CD4-positive, alpha-beta memory T cell (primary cell): ENCODE data around the gene ZNF474. TPM values are rescaled to one million over a fixed set of nuclear protein-coding genes. Genes with fewer than 3 reads are reported as not detected.

Experiments used
- CTCF ChIA-PET: fragments of 350-600 bp; sonication (Branson Sonifier 250); formaldehyde crosslinking; loops from one replicate; lab custom pipeline; 2021; ENCODE audit warnings: inconsistent platforms; ENCODE audit not compliant: partially characterized antibody; lab: Charles Lee
- POLR2A ChIA-PET: fragments of 350-600 bp; sonication (Branson Sonifier 250); formaldehyde crosslinking; loops from one replicate; lab custom pipeline; 2021; ENCODE audit not compliant: partially characterized antibody; lab: Charles Lee
- DNase-seq, 5 donors: peaks; one replicate each; pipeline versions ENCODE4 v3.0.0 to v3.0.0-alpha.2; 2020 to 2022; ENCODE audit warnings: mixed read lengths in 1 of 5
- H3K27ac ChIP-seq: one replicate; pipeline ENCODE4 v1.7.0; 2013; ENCODE audit warnings: low read depth, low read length
- H3K27me3 ChIP-seq: 2 replicates; pipeline ENCODE4 v1.7.0; 2013; ENCODE audit warnings: mild to moderate bottlenecking, low read length, moderate library complexity; ENCODE audit not compliant: insufficient read depth
- H3K36me3 ChIP-seq: 2 replicates; pipeline ENCODE4 v1.7.0; 2013; ENCODE audit warnings: mild to moderate bottlenecking, low read length, moderate library complexity; ENCODE audit not compliant: insufficient read depth
- H3K4me1 ChIP-seq: 2 replicates; pipeline ENCODE4 v1.7.0; 2013; ENCODE audit warnings: mild to moderate bottlenecking, low read length, moderate library complexity; ENCODE audit not compliant: insufficient read depth
- H3K4me3 ChIP-seq, 2 donors: one replicate each; pipeline ENCODE4 v1.7.0; 2013; ENCODE audit warnings: low read length in 2 of 2, mild to moderate bottlenecking in 1 of 2
- H3K9me3 ChIP-seq, 2 donors: one replicate each; pipeline ENCODE4 v1.7.0; 2013; ENCODE audit warnings: low read length in 2 of 2, control low read depth in 1 of 2; ENCODE audit not compliant: control insufficient read depth in 1 of 2
- H3K27ac Mint-ChIP-seq, 7 donors: one replicate each; pipeline ENCODE4 v1.8.0; 2020 to 2021; ENCODE audit warnings: mixed read lengths in 7 of 7, mild to moderate bottlenecking in 6 of 7, inconsistent platforms in 3 of 7, moderate library complexity in 3 of 7
- H3K27me3 Mint-ChIP-seq, 2 donors: one replicate each; pipeline ENCODE4 v1.8.0; 2020 to 2021; ENCODE audit warnings: mixed read lengths in 2 of 2
- H3K36me3 Mint-ChIP-seq, 2 donors: one replicate each; pipeline ENCODE4 v1.8.0; 2020 to 2021; ENCODE audit warnings: mixed read lengths in 2 of 2, inconsistent platforms in 1 of 2, mild to moderate bottlenecking in 1 of 2
- H3K4me1 Mint-ChIP-seq, 4 donors: one replicate each; pipeline ENCODE4 v1.8.0; 2020 to 2021; ENCODE audit warnings: mixed read lengths in 4 of 4, mild to moderate bottlenecking in 1 of 4
- H3K4me3 Mint-ChIP-seq, 8 donors: one replicate each; pipeline ENCODE4 v1.8.0; 2020 to 2021; ENCODE audit warnings: mixed read lengths in 8 of 8, mild to moderate bottlenecking in 7 of 8, moderate library complexity in 6 of 8, inconsistent platforms in 3 of 8
- H3K9me3 Mint-ChIP-seq, 8 donors: one replicate each; pipeline ENCODE4 v1.8.0; 2020 to 2021; ENCODE audit warnings: mixed read lengths in 8 of 8, mild to moderate bottlenecking in 5 of 8, inconsistent platforms in 3 of 8, moderate library complexity in 1 of 8
- intact Hi-C: fragments of 100-400 bp; cut with micrococcal nuclease; formaldehyde crosslinking; loops from one replicate; pipeline ENCODE4 v1.15.1; 2023
- polyA plus RNA-seq, 2 donors: library from polyadenylated mRNA; unstranded; fragments of 300-500 nt; fragmentation: Illumina TruSeq; gene quantifications; one replicate each; pipeline ENCODE4 v1.2.3, GENCODE V29; 2021
- total RNA-seq, 2 experiments: library from RNA; stranded (reverse); gene quantifications; one replicate each; pipeline ENCODE4 v1.2.3, GENCODE V29; 2021

The ZNF474 gene
- total and polyA plus RNA-seq, 4 experiments from 2014 or later, result 0.17 to 0.30 TPM; not detected in 2

DNA sequence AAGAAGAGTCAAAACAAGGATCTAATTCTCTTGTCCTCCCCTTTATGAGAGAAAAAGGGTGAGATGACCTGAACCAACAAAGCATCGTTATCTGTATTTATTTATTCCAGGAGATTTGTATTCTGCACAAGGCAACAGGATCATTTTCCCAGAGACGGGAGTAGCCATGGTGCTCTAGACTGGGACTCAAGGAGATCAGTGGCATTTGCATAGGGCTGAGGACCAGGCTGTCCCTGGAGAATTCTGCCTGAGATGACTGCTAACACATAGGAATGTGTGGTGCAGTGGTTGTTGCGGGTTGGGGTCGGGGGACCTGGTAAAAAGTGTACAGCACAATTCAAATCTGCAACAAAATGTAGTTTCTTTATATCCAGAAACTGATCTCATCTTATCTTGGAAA, 22.3 kb upstream of the ZNF474 start:
- H3K27me3 Mint-ChIP-seq, result peaks cover under 1 to 4% of the 10 kb centered on the region in 2 donors
- no peaks in the 10 kb centered on the region for H3K27me3 ChIP-seq
- no peak overlapping the region for H3K27ac ChIP-seq
- no peaks in the 10 kb centered on the region for H3K36me3 Mint-ChIP-seq
- no peaks in the 10 kb centered on the region for H3K36me3 ChIP-seq
- no peaks in the 10 kb centered on the region for H3K9me3 ChIP-seq
- no peak overlapping the region for H3K27ac Mint-ChIP-seq
- H3K9me3 Mint-ChIP-seq, result no peaks in the 10 kb centered on the region
- intact Hi-C loops, result no loop called here
- no peaks in the 10 kb centered on the region for H3K4me1 ChIP-seq
- DNase-seq, result no peak
- H3K4me3 ChIP-seq, result no peak overlapping the region
- CTCF ChIA-PET, result no interaction called here
- POLR2A ChIA-PET, result no interaction called here
- H3K4me1 Mint-ChIP-seq, result no peaks in the 10 kb centered on the region
- H3K4me3 Mint-ChIP-seq, result no peak overlapping the region

DNA sequence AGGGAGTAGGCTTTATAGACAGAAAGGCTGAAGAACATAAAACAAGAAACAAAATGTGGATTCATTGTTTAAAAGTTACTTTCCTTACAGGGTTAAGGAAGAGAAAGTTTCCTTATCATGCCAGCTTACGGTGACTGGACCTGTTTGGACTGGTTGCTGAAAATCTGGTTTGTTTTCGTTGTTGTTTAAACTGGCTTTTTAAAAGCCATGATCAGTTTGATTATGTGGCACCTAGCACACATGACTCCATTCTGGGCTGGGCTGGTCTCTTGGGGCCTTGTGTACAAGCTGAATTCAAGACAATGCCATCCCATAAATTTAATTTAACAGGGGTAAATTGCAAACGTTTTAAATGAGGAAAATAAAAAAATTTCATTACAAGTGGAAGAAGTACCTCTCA, 18.4 kb upstream of the ZNF474 start:
- Histone ChIP-seq H3K9me3 (no peaks in the 10 kb centered on the region), H3K4me1 (no peaks in the 10 kb centered on the region), H3K27me3 (no peaks in the 10 kb centered on the region), H3K4me3 (no peak overlapping the region), H3K36me3 (no peaks in the 10 kb centered on the region), H3K27ac (no peak overlapping the region)
- H3K27me3 Mint-ChIP-seq, result peaks cover 2 to 4% of the 10 kb centered on the region in 2 donors
- peak overlapping the region in 1 of 7 donors; percentile 37 for H3K27ac Mint-ChIP-seq
- ChIA-PET POLR2A (no interaction called here), CTCF (no interaction called here)
- DNase-seq, result no peak
- intact Hi-C loops, result no loop called here
- no peak overlapping the region for H3K4me3 Mint-ChIP-seq
- H3K9me3 Mint-ChIP-seq, result no peaks in the 10 kb centered on the region
- H3K36me3 Mint-ChIP-seq, result no peaks in the 10 kb centered on the region
- no peaks in the 10 kb centered on the region for H3K4me1 Mint-ChIP-seq

DNA sequence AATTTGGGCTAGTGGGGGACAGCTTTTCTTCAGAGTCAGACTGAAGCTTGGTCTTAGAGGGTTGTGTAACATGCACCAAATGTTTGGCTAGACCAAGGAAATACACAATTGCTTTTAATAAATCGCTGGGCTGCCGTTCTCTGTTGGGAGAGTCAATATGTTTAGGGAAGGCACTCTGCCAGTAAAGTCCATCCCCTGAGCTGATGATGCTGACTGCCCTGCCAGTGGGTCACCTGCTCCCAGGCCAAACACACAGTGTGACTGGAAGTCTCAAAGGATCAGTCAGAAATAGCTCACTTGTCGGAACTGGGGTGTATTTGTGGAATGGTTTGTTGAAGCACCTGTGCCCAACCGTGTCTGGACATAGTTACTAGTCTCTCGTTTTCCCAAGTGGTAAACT, 17.9 kb upstream of the ZNF474 start:
- H3K36me3 Mint-ChIP-seq, result no peaks in the 10 kb centered on the region
- no peak overlapping the region for H3K4me3 ChIP-seq
- H3K36me3 ChIP-seq, result no peaks in the 10 kb centered on the region
- H3K27me3 ChIP-seq, result no peaks in the 10 kb centered on the region
- H3K27ac ChIP-seq, result no peak overlapping the region
- intact Hi-C loops, result no loop called here
- ChIA-PET CTCF (no interaction called here), POLR2A (no interaction called here)
- H3K9me3 ChIP-seq, result no peaks in the 10 kb centered on the region
- H3K27ac Mint-ChIP-seq, result no peak overlapping the region
- DNase-seq, result no peak
- H3K4me3 Mint-ChIP-seq, result no peak overlapping the region
- H3K27me3 Mint-ChIP-seq, result peaks cover 2 to 4% of the 10 kb centered on the region in 2 donors
- H3K4me1 ChIP-seq, result no peaks in the 10 kb centered on the region
- no peaks in the 10 kb centered on the region for H3K9me3 Mint-ChIP-seq
- H3K4me1 Mint-ChIP-seq, result no peaks in the 10 kb centered on the region

DNA sequence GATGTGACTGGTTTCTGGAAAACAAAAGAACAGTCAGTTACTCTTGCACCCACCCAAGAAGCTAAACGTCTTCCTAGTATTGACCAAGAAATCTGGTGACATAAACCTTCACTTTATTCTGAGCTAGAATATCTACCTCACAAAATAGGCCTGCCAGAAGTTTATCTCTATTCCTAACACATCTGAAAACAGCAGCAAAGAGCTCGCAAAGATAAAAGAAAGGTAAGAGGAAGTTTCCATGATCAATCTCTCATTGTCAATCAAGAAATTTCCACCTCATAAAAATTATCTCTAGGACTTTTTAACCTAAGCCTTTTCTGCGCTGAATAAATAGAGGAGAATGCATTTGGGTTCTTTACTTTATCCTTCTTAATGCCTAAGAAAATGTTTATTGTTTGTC, 17.3 kb upstream of the ZNF474 start:
- Histone ChIP-seq H3K9me3 (no peaks in the 10 kb centered on the region), H3K27me3 (no peaks in the 10 kb centered on the region), H3K4me1 (no peaks in the 10 kb centered on the region), H3K4me3 (no peak overlapping the region), H3K36me3 (no peaks in the 10 kb centered on the region), H3K27ac (no peak overlapping the region)
- Mint-ChIP-seq H3K27me3 (peaks cover 2 to 4% of the 10 kb centered on the region in 2 donors), H3K36me3 (no peaks in the 10 kb centered on the region), H3K27ac (no peak overlapping the region), H3K4me3 (no peak overlapping the region), H3K4me1 (no peaks in the 10 kb centered on the region), H3K9me3 (no peaks in the 10 kb centered on the region)
- DNase-seq, result no peak
- ChIA-PET CTCF (no interaction called here), POLR2A (no interaction called here)
- intact Hi-C loops, result no loop called here

DNA sequence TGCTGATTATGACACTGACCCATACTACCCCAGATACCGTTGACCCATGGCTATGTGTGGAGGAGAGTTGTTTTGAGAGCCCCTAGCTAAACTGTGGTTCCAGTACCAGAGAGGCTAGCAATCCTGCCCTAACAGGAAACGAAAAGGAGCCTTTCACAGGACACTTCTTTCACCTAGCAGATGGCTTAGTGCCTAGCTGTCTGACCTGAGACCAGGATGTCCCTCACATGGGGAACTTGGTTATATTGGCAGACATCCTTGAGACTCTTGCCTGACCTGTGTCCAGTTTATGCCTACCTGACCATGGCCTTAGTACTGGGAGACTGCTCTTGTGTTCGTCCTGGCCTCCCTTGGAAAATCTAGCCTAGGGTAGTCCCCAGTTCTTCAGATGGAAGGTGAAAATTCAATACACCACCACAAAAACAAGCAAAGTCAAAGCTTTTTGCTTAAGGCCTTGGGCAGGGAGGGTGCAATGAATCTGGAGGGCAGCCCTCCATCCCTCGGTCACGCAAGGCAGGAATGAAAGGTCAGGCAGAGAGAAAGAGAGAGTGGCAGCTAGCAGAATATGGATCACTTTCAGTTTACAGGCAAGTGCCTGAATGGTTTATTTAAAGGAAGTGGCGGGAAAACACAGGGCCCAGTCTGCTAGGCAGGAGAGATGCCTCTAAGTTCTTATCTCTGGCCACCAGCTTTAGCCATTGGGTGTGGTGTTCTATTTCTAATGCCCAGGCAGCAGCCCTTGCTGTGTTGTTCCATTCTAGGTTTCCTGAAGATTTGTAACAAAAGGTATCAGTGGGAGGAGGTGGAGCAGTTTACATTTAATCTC, 16.4 kb upstream of the ZNF474 start:
- Mint-ChIP-seq H3K36me3 (no peaks in the 10 kb centered on the region), H3K4me1 (no peaks in the 10 kb centered on the region), H3K4me3 (no peak overlapping the region), H3K9me3 (no peaks in the 10 kb centered on the region), H3K27me3 (peaks cover 2% of the 10 kb centered on the region in 2 donors), H3K27ac (no peak overlapping the region)
- Histone ChIP-seq H3K36me3 (no peaks in the 10 kb centered on the region), H3K27me3 (no peaks in the 10 kb centered on the region), H3K4me3 (no peak overlapping the region), H3K4me1 (no peaks in the 10 kb centered on the region), H3K9me3 (no peaks in the 10 kb centered on the region), H3K27ac (no peak overlapping the region)
- POLR2A ChIA-PET, result no interaction called here
- CTCF ChIA-PET, result no interaction called here
- no peak for DNase-seq
- intact Hi-C loops, result no loop called here

DNA sequence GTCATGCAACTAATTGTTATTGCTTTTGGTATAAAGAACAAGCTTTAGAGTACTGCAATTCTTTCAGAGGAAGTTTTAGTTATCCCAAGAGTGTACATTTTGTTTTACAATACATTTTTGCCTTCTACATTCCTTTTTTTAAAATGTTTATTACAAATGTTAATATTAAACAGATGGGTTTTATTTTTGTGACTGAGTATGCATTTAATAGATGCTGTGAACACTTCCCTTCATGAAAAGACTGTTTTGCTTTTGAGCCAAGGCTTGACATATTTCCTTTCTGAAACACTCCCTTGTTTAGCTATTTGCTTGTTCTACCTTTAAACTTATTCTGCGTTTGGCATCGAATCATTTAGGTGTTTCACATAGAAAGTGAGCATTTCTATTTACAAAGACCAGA, 14.8 kb upstream of the ZNF474 start:
- Histone ChIP-seq H3K4me3 (no peak overlapping the region), H3K9me3 (no peaks in the 10 kb centered on the region), H3K4me1 (no peaks in the 10 kb centered on the region), H3K36me3 (no peaks in the 10 kb centered on the region), H3K27ac (no peak overlapping the region), H3K27me3 (no peaks in the 10 kb centered on the region)
- Mint-ChIP-seq H3K27me3 (peaks cover 2% of the 10 kb centered on the region in 2 donors), H3K4me3 (no peak overlapping the region), H3K27ac (no peak overlapping the region), H3K9me3 (no peaks in the 10 kb centered on the region), H3K4me1 (no peaks in the 10 kb centered on the region), H3K36me3 (no peaks in the 10 kb centered on the region)
- no peak for DNase-seq
- intact Hi-C loops, result no loop called here
- POLR2A ChIA-PET, result no interaction called here
- CTCF ChIA-PET, result no interaction called here

DNA sequence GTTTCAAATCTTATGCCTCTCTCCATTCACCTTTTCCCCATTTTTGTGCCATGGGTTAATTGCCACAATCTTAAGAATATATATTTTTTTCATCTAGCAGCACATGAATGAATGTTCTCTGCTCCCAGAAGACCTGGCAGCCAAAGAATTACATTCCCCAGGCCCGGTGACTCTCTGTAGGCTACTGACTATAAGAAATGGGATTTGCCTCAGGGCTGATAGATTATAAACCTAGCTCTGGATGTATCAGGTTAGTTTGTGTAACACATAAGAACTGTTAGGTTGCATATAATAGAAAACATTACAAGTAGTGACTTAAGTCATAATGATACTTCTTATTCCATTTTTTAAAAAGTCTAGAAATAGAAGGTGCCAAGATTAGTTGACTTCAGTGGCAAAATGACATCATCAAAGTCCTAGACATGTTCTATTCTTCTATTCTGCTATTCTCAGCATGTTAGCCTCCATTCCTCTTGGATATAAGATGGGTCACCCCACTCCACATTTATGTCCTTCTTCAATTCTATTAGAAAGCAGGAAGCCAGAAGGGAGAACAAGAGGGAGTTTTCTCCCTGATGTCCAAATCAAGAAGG, 10.9 kb upstream of the ZNF474 start:
- H3K4me3 Mint-ChIP-seq, result no peak overlapping the region
- H3K9me3 Mint-ChIP-seq, result no peaks in the 10 kb centered on the region
- Histone ChIP-seq H3K4me3 (no peak overlapping the region), H3K4me1 (no peaks in the 10 kb centered on the region), H3K27ac (no peak overlapping the region), H3K9me3 (no peaks in the 10 kb centered on the region), H3K36me3 (no peaks in the 10 kb centered on the region), H3K27me3 (no peaks in the 10 kb centered on the region)
- H3K27ac Mint-ChIP-seq, result no peak overlapping the region
- DNase-seq, result no peak
- peaks cover 0 to 2% of the 10 kb centered on the region in 2 donors for H3K27me3 Mint-ChIP-seq
- ChIA-PET CTCF (no interaction called here), POLR2A (no interaction called here)
- no peaks in the 10 kb centered on the region for H3K36me3 Mint-ChIP-seq
- intact Hi-C loops, result no loop called here
- no peaks in the 10 kb centered on the region for H3K4me1 Mint-ChIP-seq
